Gastrocnemius medialis (tissue), 4 donors: ENCODE data around the gene SEC14L1.

Experiments used
- CTCF ChIP-seq, 5 experiments: fragments of 450-650 bp in 3 of 5; fragments of 200-600 bp in 2 of 5; sonication (generic) in 2 of 5; IDR thresholded peaks in 4 of 5; conservative IDR thresholded peaks in 1 of 5; 1 replicate in 4 of 5; 2 replicates in 1 of 5; pipeline ENCODE4 v1.5.1; 2016 to 2019; ENCODE audit warnings: antibody characterized with exemption in 5 of 5, mild to moderate bottlenecking in 3 of 5, moderate library complexity in 3 of 5
- POLR2A ChIP-seq, 2 donors: fragments of 450-650 bp; IDR thresholded peaks; one replicate each; pipeline ENCODE4 v1.6.1; 2017; ENCODE audit warnings: antibody characterized with exemption in 2 of 2, mild to moderate bottlenecking in 2 of 2, moderate library complexity in 2 of 2

- TF ChIP-seq CTCF (IDR thresholded peaks at IDR 0.05 in 4 of 5, conservative IDR thresholded peaks at IDR 0.05 in 1 of 5) (no peak), POLR2A (IDR thresholded peaks at IDR 0.05) (no peak)
These were observed 50.5 kb downstream of the SEC14L1 start for GRCh38 chr17:77191244-77191643.
